CD4-positive, CD25-positive, alpha-beta regulatory T cell (primary cell): ENCODE data around the gene PXYLP1. TPM values are rescaled to one million over a fixed set of nuclear protein-coding genes. Genes with fewer than 3 reads are reported as not detected.

ENCODE experiments used
- ATAC-seq, 2 donors: fragments of 150-1000 bp; cut with Tn5 transposase; one replicate each; pipeline ENCODE4 v1.10.0; 2021; ENCODE audit warnings: low read depth in 2 of 2, moderate number of reproducible peaks in 2 of 2, moderate library complexity in 1 of 2
- DNase-seq, 3 donors: peaks; one replicate each; pipeline versions ENCODE4 v3.0.0 to v3.0.0-alpha.2; 2012 to 2022; ENCODE audit warnings: mixed read lengths in 1 of 3
- H3K27ac ChIP-seq: one replicate; pipeline ENCODE4 v1.7.0; 2013; ENCODE audit warnings: mild to moderate bottlenecking, low read length; ENCODE audit not compliant: insufficient read depth, poor library complexity, severe bottlenecking
- H3K27me3 ChIP-seq: one replicate; pipeline ENCODE4 v1.7.0; 2013; ENCODE audit warnings: low read length; ENCODE audit not compliant: control insufficient read depth, insufficient read depth
- H3K36me3 ChIP-seq: one replicate; pipeline ENCODE4 v1.7.0; 2013; ENCODE audit warnings: mild to moderate bottlenecking, low read length, moderate library complexity; ENCODE audit not compliant: control insufficient read depth, insufficient read depth
- H3K4me1 ChIP-seq: 2 replicates; pipeline ENCODE4 v1.7.0; 2013; ENCODE audit warnings: mild to moderate bottlenecking, low read length; ENCODE audit not compliant: insufficient read depth, control insufficient read depth, poor library complexity, severe bottlenecking
- H3K4me3 ChIP-seq: one replicate; pipeline ENCODE4 v1.7.0; 2013; ENCODE audit warnings: low read depth, mild to moderate bottlenecking, low read length, moderate library complexity
- H3K9me3 ChIP-seq, 2 experiments: 1 replicate in 1 of 2; 2 replicates in 1 of 2; pipeline ENCODE4 v1.7.0; 2013; ENCODE audit warnings: low read length in 2 of 2, mild to moderate bottlenecking in 1 of 2, moderate library complexity in 1 of 2; ENCODE audit not compliant: control insufficient read depth in 2 of 2
- H3K27ac Mint-ChIP-seq, 3 donors: one replicate each; pipeline ENCODE4 v1.8.0; 2020 to 2022; ENCODE audit warnings: mild to moderate bottlenecking in 3 of 3, mixed read lengths in 3 of 3, moderate library complexity in 2 of 3
- H3K27me3 Mint-ChIP-seq: one replicate; pipeline ENCODE4 v1.8.0; 2022; ENCODE audit warnings: mild to moderate bottlenecking, mixed read lengths
- H3K36me3 Mint-ChIP-seq: one replicate; pipeline ENCODE4 v1.8.0; 2020; ENCODE audit warnings: mixed read lengths
- H3K4me1 Mint-ChIP-seq, 4 donors: one replicate each; pipeline ENCODE4 v1.8.0; 2020 to 2022; ENCODE audit warnings: mixed read lengths in 4 of 4, mild to moderate bottlenecking in 1 of 4
- H3K4me3 Mint-ChIP-seq, 4 donors: one replicate each; pipeline ENCODE4 v1.8.0; 2020 to 2022; ENCODE audit warnings: mild to moderate bottlenecking in 4 of 4, mixed read lengths in 4 of 4, moderate library complexity in 3 of 4
- H3K9me3 Mint-ChIP-seq, 7 donors: one replicate each; pipeline ENCODE4 v1.8.0; 2020 to 2022; ENCODE audit warnings: mixed read lengths in 7 of 7, mild to moderate bottlenecking in 3 of 7, moderate library complexity in 2 of 7
- polyA plus RNA-seq, 4 donors: library from polyadenylated mRNA; unstranded; fragments of 300-500 nt; fragmentation: Illumina TruSeq; gene quantifications; one replicate each; pipeline ENCODE4 v1.2.3, GENCODE V29; 2021
- total RNA-seq: library from RNA; stranded (reverse); gene quantifications from one replicate; pipeline ENCODE4 v1.2.3, GENCODE V29; 2022

Gene PXYLP1
- total and polyA plus RNA-seq, 5 donors from 2014 or later, result 3.8 to 11.3 (median 9.8) TPM

GRCh38 chr3:141268306-141268705 lies 36.7 kb downstream of the PXYLP1 start:
- H3K36me3 Mint-ChIP-seq, result peaks cover 7% of the 10 kb centered on the region
- peak overlapping the region; percentile 97 for H3K4me3 ChIP-seq
- no peaks in the 10 kb centered on the region for H3K27me3 Mint-ChIP-seq
- peak overlapping the region; percentile 87 to 96 (median 94) for H3K27ac Mint-ChIP-seq
- H3K27me3 ChIP-seq, result no peaks in the 10 kb centered on the region
- H3K27ac ChIP-seq, result peak overlapping the region; percentile 75
- H3K9me3 ChIP-seq, result no peaks in the 10 kb centered on the region
- no peaks in the 10 kb centered on the region for H3K36me3 ChIP-seq
- peak overlapping the region; percentile 87 to 94 (median 90) for H3K4me3 Mint-ChIP-seq
- peaks cover 20 to 59% (median 33%) of the 10 kb centered on the region in 4 donors for H3K4me1 Mint-ChIP-seq
- H3K9me3 Mint-ChIP-seq, result no peaks in the 10 kb centered on the region
- no peak for DNase-seq
- ATAC-seq, result no peak
- peaks cover 39% of the 10 kb centered on the region for H3K4me1 ChIP-seq

- Histone ChIP-seq H3K4me1 (peaks cover 39% of the 10 kb centered on the region), H3K36me3 (no peaks in the 10 kb centered on the region), H3K27ac (peak overlapping the region; percentile 75), H3K27me3 (no peaks in the 10 kb centered on the region), H3K9me3 (no peaks in the 10 kb centered on the region), H3K4me3 (no peak overlapping the region)
- peak overlapping the region in 2 of 3 donors; percentile 77 to 94 for H3K27ac Mint-ChIP-seq
- H3K36me3 Mint-ChIP-seq, result peaks cover 7% of the 10 kb centered on the region
- ATAC-seq (no peak), DNase-seq (no peak)
- H3K9me3 Mint-ChIP-seq, result no peaks in the 10 kb centered on the region
- H3K27me3 Mint-ChIP-seq, result no peaks in the 10 kb centered on the region
- H3K4me3 Mint-ChIP-seq, result peak overlapping the region in 3 of 4 donors; percentile 28 to 47 (median 37)
- peaks cover 18 to 64% (median 32%) of the 10 kb centered on the region in 4 donors for H3K4me1 Mint-ChIP-seq
These were observed 37.2 kb downstream of the PXYLP1 start for GRCh38 chr3:141268791-141269190.

GRCh38 chr3:141269961-141270360 lies 38.3 kb downstream of the PXYLP1 start:
- H3K27ac ChIP-seq, result no peak overlapping the region
- no peak for DNase-seq
- no peaks in the 10 kb centered on the region for H3K27me3 ChIP-seq
- H3K4me1 ChIP-seq, result peaks cover 49% of the 10 kb centered on the region
- Mint-ChIP-seq H3K27me3 (no peaks in the 10 kb centered on the region), H3K9me3 (no peaks in the 10 kb centered on the region), H3K4me3 (peak overlapping the region in 1 of 4 donors; percentile 37), H3K36me3 (peaks cover 11% of the 10 kb centered on the region), H3K4me1 (peaks cover 16 to 70% (median 37%) of the 10 kb centered on the region in 4 donors), H3K27ac (peak overlapping the region; percentile 77 to 88 (median 86))
- no peaks in the 10 kb centered on the region for H3K36me3 ChIP-seq
- H3K4me3 ChIP-seq, result no peak overlapping the region
- ATAC-seq, result no peak
- no peaks in the 10 kb centered on the region for H3K9me3 ChIP-seq

DNA sequence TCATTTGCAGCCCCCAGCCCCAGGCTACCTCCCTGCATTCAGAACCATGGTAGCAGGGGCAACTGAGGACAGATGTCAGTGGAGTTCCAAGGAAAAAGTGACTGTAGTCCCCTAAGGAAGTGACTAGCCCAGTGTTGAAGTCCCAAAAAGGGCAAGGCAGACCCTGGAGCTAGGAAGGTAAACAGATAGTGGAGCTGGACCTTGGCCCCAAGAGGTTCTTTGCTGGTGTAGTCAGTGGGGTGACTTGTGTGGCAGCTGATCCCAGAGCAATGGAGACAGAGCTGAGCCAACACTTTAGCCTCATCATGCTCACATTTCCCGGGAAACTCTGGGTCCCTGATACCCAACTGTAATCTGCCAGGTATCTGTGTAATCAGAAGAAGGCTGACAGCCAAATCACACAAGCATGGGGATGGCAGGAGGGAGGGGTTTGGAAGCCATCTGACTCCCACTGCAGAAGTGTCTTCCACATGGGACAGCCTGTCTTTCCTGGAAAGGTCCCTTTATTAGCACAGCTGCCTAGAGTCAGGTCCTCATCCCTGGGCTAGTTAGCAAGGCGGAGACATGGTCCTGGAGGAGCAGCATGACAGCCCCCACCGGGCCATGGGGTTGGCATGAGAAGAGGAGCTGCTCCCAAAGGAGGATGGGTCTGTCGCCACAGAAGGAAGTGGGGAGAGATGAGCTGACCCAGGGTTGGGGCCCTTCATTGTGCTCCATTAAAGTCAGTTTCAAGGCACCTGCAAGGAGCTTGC lies 39.8 kb downstream of the PXYLP1 start:
- Mint-ChIP-seq H3K4me1 (peaks cover 15 to 62% (median 32%) of the 10 kb centered on the region in 4 donors), H3K9me3 (no peaks in the 10 kb centered on the region), H3K27me3 (no peaks in the 10 kb centered on the region), H3K27ac (no peak overlapping the region), H3K4me3 (peak overlapping the region in 1 of 4 donors; percentile 53), H3K36me3 (peaks cover 11% of the 10 kb centered on the region)
- H3K27me3 ChIP-seq, result no peaks in the 10 kb centered on the region
- no peak overlapping the region for H3K27ac ChIP-seq
- H3K9me3 ChIP-seq, result no peaks in the 10 kb centered on the region
- no peak for ATAC-seq
- no peak for DNase-seq
- no peak overlapping the region for H3K4me3 ChIP-seq
- H3K4me1 ChIP-seq, result peaks cover 42% of the 10 kb centered on the region
- no peaks in the 10 kb centered on the region for H3K36me3 ChIP-seq

DNA sequence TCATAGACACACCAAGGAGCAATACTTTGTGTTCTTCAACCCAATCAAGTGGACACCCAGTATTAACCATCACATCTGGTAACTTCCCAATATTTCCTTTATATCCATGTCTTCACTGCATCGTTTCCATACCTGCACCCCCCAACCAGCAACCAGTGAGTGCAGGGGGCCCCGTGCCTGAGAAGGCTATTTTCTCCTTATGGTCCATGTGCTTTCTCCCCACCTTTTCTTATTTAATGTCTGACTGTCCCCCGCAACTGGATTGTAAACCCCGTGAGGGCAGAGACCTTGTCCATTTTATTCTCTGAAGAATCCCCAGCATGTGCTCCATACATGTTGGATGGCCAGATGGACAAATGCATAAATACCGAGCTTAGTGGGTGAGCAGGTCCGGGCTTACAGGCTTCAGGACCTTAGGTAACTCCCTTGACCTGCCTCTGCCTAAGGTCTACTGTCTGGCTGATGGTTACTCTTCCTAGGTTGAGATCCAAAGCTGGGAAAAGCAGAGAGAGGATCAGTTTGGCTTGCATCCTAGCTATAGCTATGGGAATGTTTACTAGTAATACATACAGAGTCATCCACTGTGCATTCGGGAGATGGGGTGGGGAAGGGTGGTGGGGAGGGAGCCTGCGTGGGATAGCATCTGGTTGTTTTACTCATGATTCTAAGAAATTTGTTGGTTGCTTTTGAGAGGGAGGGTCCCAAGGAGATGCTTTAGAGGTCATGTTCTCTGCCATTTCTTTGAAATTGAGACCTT lies 41.5 kb downstream of the PXYLP1 start:
- H3K36me3 ChIP-seq, result no peaks in the 10 kb centered on the region
- H3K4me3 ChIP-seq, result no peak overlapping the region
- peaks cover 26% of the 10 kb centered on the region for H3K4me1 ChIP-seq
- no peaks in the 10 kb centered on the region for H3K9me3 Mint-ChIP-seq
- no peaks in the 10 kb centered on the region for H3K27me3 Mint-ChIP-seq
- ATAC-seq (no peak), DNase-seq (no peak)
- H3K27me3 ChIP-seq, result no peaks in the 10 kb centered on the region
- H3K9me3 ChIP-seq, result no peaks in the 10 kb centered on the region
- peaks cover 4 to 46% (median 21%) of the 10 kb centered on the region in 4 donors for H3K4me1 Mint-ChIP-seq
- peaks cover 11% of the 10 kb centered on the region for H3K36me3 Mint-ChIP-seq
- peak overlapping the region in 1 of 4 donors; percentile 2 for H3K4me3 Mint-ChIP-seq
- no peak overlapping the region for H3K27ac ChIP-seq
- H3K27ac Mint-ChIP-seq, result no peak overlapping the region

GRCh38 chr3:141273700-141274410 lies 42.2 kb downstream of the PXYLP1 start:
- ATAC-seq (no peak), DNase-seq (no peak)
- Mint-ChIP-seq H3K4me1 (peaks cover 1 to 44% (median 19%) of the 10 kb centered on the region in 4 donors), H3K36me3 (peaks cover 16% of the 10 kb centered on the region), H3K9me3 (no peaks in the 10 kb centered on the region), H3K27ac (peak overlapping the region in 2 of 3 donors; percentile 30 to 62), H3K4me3 (peak overlapping the region in 2 of 4 donors; percentile 2 to 27), H3K27me3 (no peaks in the 10 kb centered on the region)
- H3K4me3 ChIP-seq, result no peak overlapping the region
- H3K4me1 ChIP-seq, result peaks cover 21% of the 10 kb centered on the region
- H3K9me3 ChIP-seq, result no peaks in the 10 kb centered on the region
- no peaks in the 10 kb centered on the region for H3K27me3 ChIP-seq
- H3K36me3 ChIP-seq, result no peaks in the 10 kb centered on the region
- H3K27ac ChIP-seq, result no peak overlapping the region

DNA sequence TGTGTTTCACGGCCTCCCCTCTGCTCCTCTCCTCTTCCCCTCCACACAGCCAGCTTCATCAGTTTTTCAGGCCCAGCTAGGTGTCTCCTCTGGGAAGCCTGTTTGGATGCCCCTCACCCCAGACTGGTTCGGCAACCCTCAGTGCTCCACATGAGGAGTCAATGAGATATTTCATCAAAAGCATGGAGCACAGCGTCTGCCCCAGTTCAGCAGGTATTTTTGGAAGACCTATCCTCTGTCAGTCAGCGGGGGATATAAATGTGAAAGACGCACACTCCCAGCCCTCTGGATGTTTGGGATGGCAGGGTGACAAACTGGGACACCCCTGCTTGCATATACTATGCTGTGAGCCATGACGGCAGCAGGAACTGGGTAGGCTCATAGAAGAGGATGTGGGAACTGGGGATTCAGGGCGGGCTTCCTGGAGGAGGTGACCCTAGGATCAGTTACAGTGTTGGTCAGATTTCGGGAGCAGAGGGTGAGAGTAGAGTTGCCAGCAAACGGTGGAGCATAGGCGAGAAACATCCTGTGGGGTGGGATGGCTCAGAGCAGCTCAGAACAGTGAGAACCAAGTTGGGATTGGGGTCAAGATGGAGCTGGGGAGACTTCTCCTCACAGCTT lies 42.9 kb downstream of the PXYLP1 start:
- ATAC-seq, result no peak
- H3K4me1 Mint-ChIP-seq, result peaks cover 6 to 44% (median 24%) of the 10 kb centered on the region in 4 donors
- DNase-seq, result no peak
- no peaks in the 10 kb centered on the region for H3K27me3 Mint-ChIP-seq
- Histone ChIP-seq H3K4me3 (no peak overlapping the region), H3K27ac (no peak overlapping the region), H3K27me3 (no peaks in the 10 kb centered on the region), H3K36me3 (no peaks in the 10 kb centered on the region), H3K4me1 (peaks cover 18% of the 10 kb centered on the region), H3K9me3 (no peaks in the 10 kb centered on the region)
- peak overlapping the region in 2 of 4 donors; percentile 18 to 27 for H3K4me3 Mint-ChIP-seq
- peak overlapping the region; percentile 30 to 86 (median 85) for H3K27ac Mint-ChIP-seq
- no peaks in the 10 kb centered on the region for H3K9me3 Mint-ChIP-seq
- H3K36me3 Mint-ChIP-seq, result peaks cover 23% of the 10 kb centered on the region
